CD4-positive, alpha-beta T cell treated with Interleukin-17A for 1 hour (primary cell): ENCODE data around the gene EIF3C.
"Not testable (repeated sequence)": the region's sequence is repeated elsewhere in the genome, so short reads cannot be mapped to it uniquely, and the experiment has no call there.

Experiments used
- DNase-seq: peaks from one replicate; pipeline ENCODE4 v3.0.0-alpha.2; 2020

EIF3C gene

GRCh38 chr16:28750469-28751067 is 39.3 kb downstream of the EIF3C start:
- DNase-seq: not testable (repeated sequence)

GRCh38 chr16:28751487-28751886 is 40.2 kb downstream of the EIF3C start, which contains the start of gene NPIPB9:
Gene NPIPB9 (plus strand): TSS chr16:28751787.
- not testable (repeated sequence) for DNase-seq

GRCh38 chr16:28781697-28782096 is 70.4 kb downstream of the EIF3C start:
- not testable (repeated sequence) for DNase-seq

DNA sequence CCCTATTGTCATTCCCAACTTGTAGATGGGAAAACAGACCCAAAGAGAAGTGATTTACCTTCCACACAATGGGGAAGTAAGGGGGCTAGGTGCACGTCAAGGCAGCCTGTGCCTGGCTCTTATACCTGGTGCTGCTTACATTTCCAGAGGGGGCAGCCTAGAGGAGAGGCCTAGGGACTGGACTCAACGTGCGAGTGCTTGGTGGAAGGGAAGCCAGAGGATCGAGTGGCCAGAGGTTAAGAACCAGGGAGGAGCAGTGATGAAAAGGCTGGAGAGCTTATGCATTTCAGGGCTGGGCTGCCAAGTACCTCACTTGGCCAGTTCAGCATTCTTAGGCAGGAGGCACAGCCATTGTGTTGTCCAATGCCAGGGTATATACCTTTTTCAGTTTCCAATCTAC is 71.1 kb downstream of the EIF3C start:
- not testable (repeated sequence) for DNase-seq
